HepG2 (cell line): ENCODE results near the gene MTPN.

Experiments used
- CAMTA2 ChIP-seq: sonication (generic); formaldehyde crosslinking; IDR thresholded peaks from 2 replicates; pipeline ENCODE4 v1.4.0; 2020; ENCODE audit warnings: mild to moderate bottlenecking, missing genetic modification reagents, borderline replicate concordance
- CTCF ChIP-seq: sonication (generic); formaldehyde crosslinking; IDR thresholded peaks from 2 replicates; pipeline ENCODE4 v1.5.0; 2020; ENCODE audit warnings: mild to moderate bottlenecking, missing genetic modification reagents, moderate library complexity
- DPF2 ChIP-seq: sonication (generic); formaldehyde crosslinking; IDR thresholded peaks from 2 replicates; pipeline ENCODE4 v1.4.0; 2020; ENCODE audit warnings: mild to moderate bottlenecking, low read depth, missing genetic modification reagents, borderline replicate concordance
- FOXA1 ChIP-seq, 2 experiments: fragments of 450-650 bp in 1 of 2; sonication (generic) in 1 of 2; formaldehyde crosslinking in 1 of 2; IDR thresholded peaks; 2 replicates each; pipeline versions ENCODE4 v1.4.0 to v1.6.1; 2016 to 2020; ENCODE audit warnings: missing genetic modification reagents in 1 of 2
- MLLT10 ChIP-seq: sonication (generic); formaldehyde crosslinking; IDR thresholded peaks from 2 replicates; pipeline ENCODE4 v1.4.0; 2020; ENCODE audit warnings: missing genetic modification reagents
- NPAS2 ChIP-seq: sonication (generic); formaldehyde crosslinking; IDR thresholded peaks from 2 replicates; pipeline ENCODE4 v1.8.0; 2022; ENCODE audit warnings: mild to moderate bottlenecking, missing genetic modification reagents, borderline replicate concordance
- NR2C2 ChIP-seq: sonication (generic); formaldehyde crosslinking; IDR thresholded peaks from 2 replicates; pipeline ENCODE4 v1.4.0; 2020; ENCODE audit warnings: missing genetic modification reagents, mild to moderate bottlenecking, moderate library complexity, borderline replicate concordance
- RFX5 ChIP-seq: IDR thresholded peaks from 2 replicates; pipeline ENCODE4 v1.6.1; 2011; ENCODE audit warnings: low read depth, low read length, improper control_type of control experiment
- SKI ChIP-seq: fragments of 450-650 bp; IDR thresholded peaks from one replicate; pipeline ENCODE4 v1.6.1; 2018; ENCODE audit warnings: mild to moderate bottlenecking; ENCODE audit not compliant: partially characterized antibody
- SP4 ChIP-seq: sonication (generic); formaldehyde crosslinking; IDR thresholded peaks from 2 replicates; pipeline ENCODE4 v1.8.1; 2023; ENCODE audit warnings: mild to moderate bottlenecking, missing genetic modification reagents
- SUZ12 ChIP-seq: fragments of 150-350 bp; IDR thresholded peaks from 2 replicates; pipeline ENCODE4 v1.6.1; 2014; ENCODE audit warnings: low read depth, low read length
- TF ChIP-seq, protein P1 (sequence below): sonication (generic); formaldehyde crosslinking; IDR thresholded peaks from 2 replicates; pipeline ENCODE4 v1.8.1; 2023; ENCODE audit warnings: mild to moderate bottlenecking, missing genetic modification reagents, borderline replicate concordance

DNA sequence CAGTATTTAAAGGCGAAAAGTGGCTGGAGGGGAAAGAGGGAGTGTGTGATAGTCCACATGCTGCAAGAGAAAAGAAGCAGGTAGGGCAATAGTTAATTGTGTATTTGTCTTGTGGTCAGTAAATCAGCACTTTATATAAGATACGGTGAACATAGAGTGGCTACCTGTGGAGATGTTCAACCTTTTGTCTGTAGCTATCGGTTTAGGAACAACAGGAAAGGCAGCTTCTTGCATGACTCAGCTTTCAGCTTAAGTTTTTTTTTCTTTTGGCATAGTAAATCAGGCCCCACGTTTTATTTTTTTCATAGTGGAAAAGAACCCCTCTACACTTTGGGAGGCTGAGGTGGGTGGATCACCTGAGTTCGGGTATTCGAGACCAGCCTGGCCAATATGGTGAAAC, 14.2 kb upstream of the MTPN start:
- TF ChIP-seq NR2C2 (CRISPR knock-in tag) (no peak), RFX5 (no peak), MLLT10 (CRISPR knock-in tag) (no peak), DPF2 (no peak), CTCF (CRISPR knock-in tag) (no peak), SKI (no peak), SUZ12 (no peak), SP4 (CRISPR knock-in tag) (no peak), CAMTA2 (CRISPR knock-in tag) (no peak), NPAS2 (CRISPR knock-in tag) (no peak), FOXA1 (IDR thresholded peaks at IDR 0.05) (no peak), FOXA1 (CRISPR knock-in tag; IDR thresholded peaks at IDR 0.05) (no peak)
- TF ChIP-seq, protein P1, sequence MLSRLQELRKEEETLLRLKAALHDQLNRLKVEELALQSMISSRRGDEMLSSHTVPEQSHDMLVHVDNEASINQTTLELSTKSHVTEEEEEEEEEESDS (CRISPR knock-in tag) = no peak
